Skeletal muscle tissue (tissue), 4 donors: Measurements from ENCODE around the gene AGPAT3. TPM values are rescaled to one million over a fixed set of nuclear protein-coding genes. Genes with fewer than 3 reads are reported as not detected.

ENCODE experiments used
- H3K27ac ChIP-seq: one replicate; pipeline ENCODE4 v1.7.0; 2013; ENCODE audit warnings: mild to moderate bottlenecking, low read depth, low read length, inconsistent platforms
- H3K27me3 ChIP-seq, 3 donors: one replicate each; pipeline ENCODE4 v1.7.0; 2013; ENCODE audit warnings: low read length in 3 of 3; ENCODE audit not compliant: control insufficient read depth in 3 of 3, insufficient read depth in 3 of 3
- H3K36me3 ChIP-seq, 3 donors: one replicate each; pipeline ENCODE4 v1.7.0; 2013; ENCODE audit warnings: low read length in 3 of 3; ENCODE audit not compliant: control insufficient read depth in 3 of 3, insufficient read depth in 3 of 3
- H3K4me1 ChIP-seq, 3 donors: one replicate each; pipeline ENCODE4 v1.7.0; 2013; ENCODE audit warnings: low read length in 3 of 3, mild to moderate bottlenecking in 3 of 3; ENCODE audit not compliant: control insufficient read depth in 3 of 3, insufficient read depth in 3 of 3
- H3K4me3 ChIP-seq, 3 donors: one replicate each; pipeline ENCODE4 v1.7.0; 2013; ENCODE audit warnings: low read length in 3 of 3
- H3K9ac ChIP-seq, 3 donors: one replicate each; pipeline ENCODE4 v1.7.0; 2013; ENCODE audit warnings: low read length in 3 of 3, mild to moderate bottlenecking in 3 of 3, moderate library complexity in 2 of 3, low read depth in 1 of 3
- H3K9me3 ChIP-seq, 3 donors: one replicate each; pipeline ENCODE4 v1.7.0; 2013; ENCODE audit warnings: low read length in 3 of 3; ENCODE audit not compliant: control insufficient read depth in 3 of 3
- total RNA-seq: library from RNA; depleted of rRNA; stranded (reverse); fragments of >200 nt; gene quantifications from one replicate; pipeline ENCODE4 v1.2.3, GENCODE V29; 2014
- donor health status: Osteomylitis.

The AGPAT3 gene
- total RNA-seq, 1 donor from 2014 or later: 16.7 TPM

DNA sequence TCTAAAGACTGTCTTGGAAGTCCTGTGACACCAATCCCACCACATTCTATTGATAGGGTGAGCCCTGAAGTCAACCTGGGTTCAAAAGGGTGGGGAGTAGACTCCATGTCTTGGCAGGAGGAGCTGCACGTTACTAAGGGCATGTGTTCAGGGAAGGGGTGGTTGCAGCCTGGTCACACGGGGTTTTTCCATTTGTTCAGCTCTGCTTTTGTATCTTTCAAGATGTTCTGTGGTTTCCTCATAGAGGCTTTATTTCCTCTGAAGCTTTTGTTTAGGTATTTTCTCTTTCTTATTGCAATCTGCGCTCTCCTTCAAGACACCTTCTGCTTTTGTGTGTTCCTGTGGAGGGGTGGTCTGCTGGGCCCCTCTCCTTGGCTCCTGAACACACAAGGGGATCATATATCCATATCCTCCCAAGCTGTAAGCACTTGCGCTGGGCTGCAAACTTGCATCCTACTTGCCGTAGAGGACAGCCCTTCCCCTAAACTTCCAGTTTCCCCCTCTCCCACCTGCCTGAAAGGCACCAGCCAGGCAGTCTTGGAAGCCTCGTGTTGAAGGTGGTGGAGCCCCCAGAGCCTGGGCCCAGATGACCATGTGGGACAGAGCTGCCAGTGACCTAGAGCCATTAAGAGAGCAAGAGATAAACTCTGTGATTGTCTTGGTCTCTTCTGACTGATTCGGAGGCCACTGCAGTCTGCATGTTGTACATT lies 84.6 kb downstream of the AGPAT3 start:
- peaks cover 0 to 8% (median 7%) of the 10 kb centered on the region in 3 donors for H3K36me3 ChIP-seq
- H3K4me1 ChIP-seq: peaks cover 25 to 39% (median 35%) of the 10 kb centered on the region in 3 donors
- H3K4me3 ChIP-seq: no peak overlapping the region
- no peak overlapping the region for H3K27ac ChIP-seq
- no peak overlapping the region for H3K9ac ChIP-seq
- H3K9me3 ChIP-seq: peaks cover 0 to 7% (median 5%) of the 10 kb centered on the region in 3 donors
- no peaks in the 10 kb centered on the region for H3K27me3 ChIP-seq

DNA sequence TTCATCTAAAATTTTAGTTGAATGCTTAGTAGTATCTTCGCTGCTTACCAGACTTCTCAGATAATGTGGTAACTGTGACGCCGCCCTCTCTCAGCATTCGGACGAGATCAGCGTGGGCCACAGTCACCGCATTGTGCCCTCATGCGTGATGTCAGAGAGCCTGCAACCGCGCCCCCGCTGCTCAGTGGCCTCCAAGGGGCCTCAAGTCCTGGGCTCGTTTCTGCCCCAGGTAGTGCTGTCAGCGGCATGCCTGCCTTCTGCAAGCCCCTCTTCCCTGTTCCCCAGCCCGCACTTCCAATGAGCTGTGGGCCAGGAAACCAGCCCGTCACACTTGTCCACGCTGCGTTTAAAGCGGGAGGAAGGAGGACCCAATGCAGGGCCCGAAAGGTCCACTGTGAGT lies 85.5 kb downstream of the AGPAT3 start:
- Histone ChIP-seq H3K9me3 (peaks cover 0 to 7% (median 5%) of the 10 kb centered on the region in 3 donors), H3K27me3 (no peaks in the 10 kb centered on the region), H3K27ac (no peak overlapping the region), H3K9ac (no peak overlapping the region), H3K4me1 (peaks cover 27 to 38% (median 36%) of the 10 kb centered on the region in 3 donors), H3K4me3 (no peak overlapping the region), H3K36me3 (peaks cover 0 to 8% (median 7%) of the 10 kb centered on the region in 3 donors)

DNA sequence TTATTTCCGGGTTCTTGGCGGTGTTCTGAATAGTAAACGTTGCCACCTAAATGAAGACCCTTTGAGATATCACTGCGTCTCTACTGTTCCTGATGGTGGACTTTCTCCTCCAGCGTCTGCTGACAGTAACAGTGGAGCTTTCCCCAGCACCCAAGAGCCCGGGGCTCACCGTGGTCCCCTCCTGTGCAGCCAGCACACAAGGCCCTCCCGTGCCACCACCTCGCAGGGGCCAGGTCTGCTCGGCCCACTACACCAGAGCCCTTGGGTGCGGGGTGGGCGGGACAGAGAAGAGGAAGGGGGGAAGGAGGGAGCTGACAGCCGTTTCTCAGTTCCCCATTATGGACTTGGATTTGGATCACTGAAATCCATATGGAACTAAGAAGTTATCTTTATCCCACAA lies 85.9 kb downstream of the AGPAT3 start:
- Histone ChIP-seq H3K36me3 (peaks cover 0 to 8% (median 7%) of the 10 kb centered on the region in 3 donors), H3K9me3 (peaks cover 0 to 7% (median 5%) of the 10 kb centered on the region in 3 donors), H3K4me1 (peaks cover 27 to 35% (median 34%) of the 10 kb centered on the region in 3 donors), H3K9ac (no peak overlapping the region), H3K4me3 (no peak overlapping the region), H3K27ac (no peak overlapping the region), H3K27me3 (no peaks in the 10 kb centered on the region)

DNA sequence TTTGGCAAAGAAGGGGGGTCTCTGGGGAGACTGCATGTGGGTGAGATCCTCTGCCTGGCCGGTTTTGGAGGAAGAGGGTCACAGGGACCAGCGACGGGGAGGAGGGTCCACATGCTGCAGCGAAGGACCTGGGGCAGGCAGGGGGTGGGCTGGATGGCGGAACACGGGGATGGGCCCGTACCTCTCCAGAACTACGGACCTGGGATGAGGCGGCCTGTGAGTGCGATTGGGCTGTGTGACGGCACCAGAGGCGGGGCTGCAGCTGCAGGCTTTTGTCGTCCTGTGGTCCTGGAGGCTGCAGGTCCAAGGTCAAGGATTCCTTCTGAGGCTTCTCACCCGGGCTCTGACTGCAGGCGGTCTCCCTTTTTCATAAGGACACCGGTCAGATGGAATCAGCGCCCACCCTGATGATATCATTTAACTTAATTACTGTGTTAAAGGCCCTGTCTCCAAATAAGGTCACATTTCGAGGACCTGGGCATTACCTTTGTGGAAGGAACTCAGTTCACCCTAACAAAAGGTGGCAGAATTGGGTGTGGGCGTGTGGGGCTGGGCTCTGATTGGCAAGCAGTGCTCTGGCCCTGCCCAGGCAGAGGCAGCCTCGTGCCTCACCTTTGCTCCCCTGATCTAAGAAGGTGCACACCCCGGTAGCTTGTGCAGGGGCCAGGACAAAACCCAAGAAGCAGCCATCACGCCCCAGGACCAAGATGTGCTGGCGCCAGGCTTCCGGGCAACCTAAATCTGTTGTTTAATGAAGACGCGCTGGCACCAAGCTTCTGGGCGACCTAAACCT lies 87.1 kb downstream of the AGPAT3 start:
- Histone ChIP-seq H3K27ac (no peak overlapping the region), H3K27me3 (no peaks in the 10 kb centered on the region), H3K36me3 (peaks cover 0 to 8% (median 7%) of the 10 kb centered on the region in 3 donors), H3K4me1 (peaks cover 37 to 46% (median 43%) of the 10 kb centered on the region in 3 donors), H3K9me3 (peaks cover 0 to 7% (median 5%) of the 10 kb centered on the region in 3 donors), H3K9ac (no peak overlapping the region), H3K4me3 (no peak overlapping the region)

DNA sequence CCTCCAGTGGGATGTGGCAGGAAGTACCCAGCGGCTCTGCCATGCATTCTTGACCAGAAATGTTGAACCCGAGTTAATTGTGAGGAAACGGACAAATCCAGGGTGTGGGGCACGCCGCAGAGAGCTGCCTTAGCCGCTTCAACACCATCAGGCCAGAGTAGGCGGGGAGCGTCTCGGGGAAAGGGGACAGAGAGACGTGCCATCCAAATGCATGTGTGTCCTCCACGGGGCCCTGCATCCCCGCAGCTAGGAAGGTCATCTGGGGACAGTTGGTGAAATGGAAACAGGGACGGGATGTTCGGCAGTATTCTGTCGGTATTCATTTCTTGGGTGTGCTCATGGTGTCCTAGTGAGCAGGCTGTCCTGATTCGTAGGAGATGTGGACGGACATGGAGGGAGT lies 88.0 kb downstream of the AGPAT3 start:
- no peaks in the 10 kb centered on the region for H3K27me3 ChIP-seq
- peaks cover 0 to 7% (median 7%) of the 10 kb centered on the region in 3 donors for H3K36me3 ChIP-seq
- peak overlapping the region; percentile 10 for H3K27ac ChIP-seq
- H3K9ac ChIP-seq: peak overlapping the region in 1 of 3 donors; percentile 58
- H3K9me3 ChIP-seq: peaks cover 0 to 7% (median 5%) of the 10 kb centered on the region in 3 donors
- H3K4me1 ChIP-seq: peaks cover 37 to 49% (median 48%) of the 10 kb centered on the region in 3 donors
- peak overlapping the region in 1 of 3 donors; percentile 22 for H3K4me3 ChIP-seq

DNA sequence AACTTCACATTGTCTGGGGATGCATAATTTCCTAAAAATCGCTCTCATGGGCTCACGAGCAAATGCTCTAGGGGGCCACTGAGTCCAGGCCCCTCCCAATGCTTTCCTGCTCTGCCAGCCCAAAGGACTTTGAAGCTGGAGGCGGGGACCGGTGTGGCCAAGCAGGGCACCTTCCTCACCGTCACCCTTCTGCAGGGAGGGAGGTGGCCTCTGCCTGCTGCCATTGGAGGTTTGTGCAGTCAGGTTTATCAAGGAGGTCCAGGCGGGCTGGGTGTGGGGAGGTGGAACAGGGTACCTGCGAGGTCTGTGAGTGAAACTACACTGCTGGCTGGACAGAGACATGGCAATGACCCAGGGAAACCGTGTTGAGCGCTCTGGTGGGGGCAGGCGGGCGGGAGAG lies 89.0 kb downstream of the AGPAT3 start:
- H3K9ac ChIP-seq: peak overlapping the region in 1 of 3 donors; percentile 58
- no peak overlapping the region for H3K4me3 ChIP-seq
- peaks cover 0 to 9% (median 5%) of the 10 kb centered on the region in 3 donors for H3K36me3 ChIP-seq
- H3K27me3 ChIP-seq: no peaks in the 10 kb centered on the region
- peaks cover 0 to 6% (median 5%) of the 10 kb centered on the region in 3 donors for H3K9me3 ChIP-seq
- H3K27ac ChIP-seq: no peak overlapping the region
- H3K4me1 ChIP-seq: peaks cover 37 to 54% (median 48%) of the 10 kb centered on the region in 3 donors

DNA sequence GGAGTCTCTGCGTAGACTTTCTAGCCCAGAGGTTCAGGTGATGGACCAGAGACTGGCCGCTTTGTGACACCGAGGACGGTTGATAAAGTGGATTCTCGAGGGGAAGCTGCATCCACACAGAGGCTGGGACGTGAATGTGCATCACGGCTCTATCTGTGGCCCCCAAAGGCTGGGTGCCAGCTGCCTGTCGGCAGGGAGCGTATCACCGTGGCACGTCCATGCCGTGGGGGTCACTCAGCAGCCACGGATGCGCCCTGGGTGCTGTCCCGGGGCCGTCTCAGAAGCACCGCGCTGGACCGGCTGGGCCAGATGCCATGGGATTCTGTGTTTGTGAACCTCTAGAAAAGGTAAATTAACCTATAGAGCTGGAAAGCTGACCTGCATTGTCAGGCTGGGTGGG lies 89.9 kb downstream of the AGPAT3 start:
- Histone ChIP-seq H3K9ac (peak overlapping the region in 1 of 3 donors; percentile 20), H3K9me3 (no peaks in the 10 kb centered on the region), H3K4me3 (no peak overlapping the region), H3K27ac (no peak overlapping the region), H3K4me1 (peaks cover 37 to 54% (median 48%) of the 10 kb centered on the region in 3 donors), H3K27me3 (no peaks in the 10 kb centered on the region), H3K36me3 (peaks cover 3 to 9% (median 7%) of the 10 kb centered on the region in 3 donors)

DNA sequence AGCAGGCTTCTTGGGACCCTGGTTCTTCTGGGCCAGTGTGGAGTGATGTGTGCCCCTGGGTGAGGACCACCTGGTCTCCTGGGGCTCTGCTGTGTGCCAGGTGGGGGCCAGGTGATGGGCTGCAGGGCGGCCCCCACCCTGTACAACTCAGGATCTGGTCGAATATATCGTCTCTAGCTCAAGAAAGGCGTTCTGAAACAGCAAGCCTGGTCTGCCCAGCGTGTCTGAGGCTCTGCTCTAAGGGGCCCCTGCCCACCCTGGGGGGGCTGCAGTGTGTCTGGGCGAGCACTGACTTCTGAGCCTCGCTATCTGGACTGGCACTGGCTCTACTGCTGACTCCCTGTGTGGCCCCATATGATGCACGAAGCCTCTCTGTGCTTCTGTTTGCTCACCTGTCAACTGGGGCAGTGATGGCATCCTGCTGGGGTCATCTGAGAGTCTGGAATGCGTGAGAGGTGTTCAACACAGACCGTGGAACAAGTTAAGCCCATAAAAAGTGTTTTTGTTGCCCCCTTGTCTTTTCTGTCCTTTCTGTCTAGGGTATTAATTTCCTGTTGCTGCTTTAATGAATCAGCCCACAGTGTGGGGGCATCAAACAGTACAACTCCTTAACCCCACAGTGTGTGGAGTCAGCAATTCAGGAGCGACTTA lies 91.1 kb downstream of the AGPAT3 start:
- Histone ChIP-seq H3K27ac (no peak overlapping the region), H3K4me3 (no peak overlapping the region), H3K9me3 (no peaks in the 10 kb centered on the region), H3K27me3 (no peaks in the 10 kb centered on the region), H3K9ac (peak overlapping the region in 1 of 3 donors; percentile 16), H3K36me3 (peaks cover 12 to 15% (median 14%) of the 10 kb centered on the region in 3 donors), H3K4me1 (peaks cover 37 to 54% (median 48%) of the 10 kb centered on the region in 3 donors)

DNA sequence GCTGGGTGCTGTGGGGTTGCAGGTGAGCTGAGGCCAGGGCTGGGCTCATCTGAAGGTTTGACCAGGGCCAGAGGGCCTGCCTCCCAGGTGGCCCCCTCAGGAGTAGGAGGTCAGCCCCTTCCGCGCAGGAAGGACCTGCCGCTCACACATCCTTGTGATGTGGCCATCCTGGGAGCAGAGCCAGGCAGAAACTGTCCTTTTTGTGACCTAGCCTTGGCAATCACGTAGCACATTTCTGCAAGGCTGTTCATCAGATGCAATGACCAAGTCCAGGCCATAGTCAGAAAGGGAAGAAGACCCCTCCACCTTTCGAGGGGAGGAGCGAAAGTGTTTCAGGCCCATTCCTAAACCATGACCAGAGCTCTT lies 91.6 kb downstream of the AGPAT3 start:
- H3K9ac ChIP-seq: no peak overlapping the region
- H3K27ac ChIP-seq: no peak overlapping the region
- peaks cover 17 to 20% (median 19%) of the 10 kb centered on the region in 3 donors for H3K36me3 ChIP-seq

More for the DNA sequence above, 91.6 kb downstream of the AGPAT3 start:
- H3K4me3 ChIP-seq: no peak overlapping the region
- no peaks in the 10 kb centered on the region for H3K9me3 ChIP-seq
- H3K27me3 ChIP-seq: no peaks in the 10 kb centered on the region
- H3K4me1 ChIP-seq: peaks cover 37 to 54% (median 45%) of the 10 kb centered on the region in 3 donors
